ENCODE results near the gene EIF3M.

The EIF3M gene

GRCh38 chr11:32583459-32584271 is at the start of gene EIF3M:
Gene EIF3M, plus strand, starts transcription at chr11:32583831. Its CDS starts 57 bp downstream, at chr11:32583888.
- DNase-seq (ENCODE audit: low spot score), result peak; percentile 91

DNA sequence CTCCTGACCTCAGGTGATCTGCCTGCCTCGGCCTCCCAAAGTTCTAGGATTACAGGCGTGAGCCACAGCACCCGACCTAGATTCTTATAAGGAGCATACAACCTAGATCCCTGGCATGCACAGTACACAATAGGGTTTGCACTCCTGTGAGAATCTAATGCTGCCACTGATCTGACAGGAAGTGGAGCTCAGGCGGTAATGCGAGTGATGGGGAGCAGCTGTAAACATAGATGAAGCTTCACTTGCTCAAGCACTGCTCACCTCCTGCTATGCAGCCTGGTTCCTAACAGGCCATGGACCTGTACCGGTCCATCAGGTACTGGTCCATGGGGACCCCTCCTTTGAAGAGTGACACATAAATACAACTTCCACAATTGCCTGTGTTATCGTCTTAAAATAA is 44.8 kb upstream of the EIF3M start:
- DNase-seq (ENCODE audit: low spot score), result no peak

DNA sequence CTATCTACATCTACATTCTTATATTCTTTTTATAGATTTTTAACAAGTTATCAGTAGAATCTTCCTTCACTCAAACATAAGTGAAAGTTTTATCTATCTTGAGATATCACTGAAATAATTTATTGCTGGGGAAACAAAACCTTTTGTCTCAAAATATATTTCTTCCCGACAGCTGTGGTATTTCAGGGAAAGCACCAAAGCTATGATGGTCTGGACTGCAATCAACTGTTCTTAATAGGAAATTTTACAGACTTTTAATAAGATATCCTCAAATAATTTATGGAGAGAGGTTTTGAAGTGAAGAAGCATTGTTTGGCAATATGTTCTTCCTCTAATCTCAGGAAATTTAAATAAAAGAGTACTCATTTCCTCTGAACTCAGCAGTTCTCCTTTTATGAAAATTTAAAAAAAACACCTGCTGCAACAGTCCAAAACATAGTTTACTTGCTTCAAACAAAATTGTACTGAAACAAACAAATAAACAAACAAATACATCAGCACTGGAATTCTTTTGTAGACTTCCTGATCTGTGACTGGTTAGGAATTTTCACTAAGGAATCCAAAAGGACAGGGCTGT is 33.9 kb upstream of the EIF3M start:
- no peak for DNase-seq (ENCODE audit: low spot score)

DNA sequence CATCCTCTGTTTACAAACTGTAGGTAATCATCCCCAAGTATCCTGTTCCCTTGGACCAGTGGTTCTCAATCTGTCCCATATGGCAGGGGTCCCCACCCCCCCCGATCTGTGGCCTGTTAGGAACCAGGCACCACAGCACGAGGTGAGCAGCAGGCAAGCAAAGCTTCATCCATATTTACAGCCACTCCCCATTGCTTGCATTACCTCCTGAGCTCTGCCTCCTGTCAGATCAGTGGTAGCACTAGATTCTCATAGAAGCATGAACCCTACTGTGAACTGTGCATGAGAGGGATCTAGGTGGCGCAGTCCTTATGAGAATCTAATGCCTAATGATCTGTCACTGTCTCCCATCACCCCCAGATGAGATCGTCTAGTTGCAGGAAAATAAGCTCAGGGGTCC is 33.4 kb upstream of the EIF3M start:
- no peak for DNase-seq (ENCODE audit: low spot score)

DNA sequence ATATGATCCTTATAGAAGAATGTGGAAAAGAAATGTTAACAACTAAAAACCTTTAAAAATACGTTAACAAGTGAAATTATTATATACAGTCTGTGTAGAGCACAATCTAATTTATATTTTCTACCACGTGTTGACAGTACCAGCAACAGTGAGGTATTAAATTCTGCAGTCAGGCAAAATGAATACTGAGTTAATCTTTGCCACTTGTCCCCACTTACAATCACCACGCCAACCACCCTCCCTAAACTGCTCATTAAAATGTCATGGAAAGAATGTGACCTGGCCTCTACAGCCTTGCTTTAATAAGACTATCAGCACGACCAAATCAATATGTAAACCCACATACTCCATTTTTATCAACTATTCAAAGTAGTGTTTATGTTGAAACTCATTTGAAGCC is 28.5 kb upstream of the EIF3M start:
- no peak for DNase-seq (ENCODE audit: low spot score)

DNA sequence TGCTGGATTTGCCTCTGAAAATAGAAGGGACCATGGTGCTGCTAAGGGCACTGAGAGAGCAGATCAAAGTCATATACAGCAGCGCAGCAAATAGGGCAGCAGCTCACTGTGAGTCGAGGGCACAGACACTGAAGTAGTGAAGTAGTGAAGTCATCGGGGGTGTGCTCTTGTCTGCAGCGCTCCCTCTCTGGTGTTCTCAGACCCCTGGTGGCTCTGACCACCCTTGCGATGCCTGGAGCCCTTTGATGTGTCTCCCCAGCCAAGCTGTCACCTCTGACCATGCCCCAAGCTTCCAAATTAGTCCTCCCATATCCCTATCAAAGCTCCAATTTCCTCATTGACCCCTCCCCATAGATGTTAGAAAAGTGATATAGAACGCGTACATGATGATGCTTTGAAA is 27.7 kb upstream of the EIF3M start:
- no peak for DNase-seq (ENCODE audit: low spot score)

DNA sequence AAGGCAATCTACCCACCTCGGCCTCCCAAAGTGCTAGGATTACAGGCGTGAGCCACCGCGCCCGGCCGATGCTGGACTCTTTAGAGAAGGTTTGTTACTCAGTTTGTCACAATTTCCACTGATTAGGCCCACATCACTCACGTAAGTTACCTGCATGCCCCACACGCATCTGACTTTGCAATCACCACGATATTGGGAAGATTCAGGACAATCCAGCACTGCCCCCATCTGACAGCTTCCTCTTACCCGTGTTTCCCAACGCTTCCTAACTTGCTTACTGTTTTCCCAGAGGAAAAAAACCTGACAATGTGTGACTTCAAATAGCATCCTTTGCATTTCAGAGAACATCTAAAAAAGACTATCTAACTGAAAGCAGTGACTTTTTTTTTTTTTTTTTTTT is 21.8 kb upstream of the EIF3M start:
- no peak for DNase-seq (ENCODE audit: low spot score)

- no peak for DNase-seq (ENCODE audit: low spot score)
These were observed 20.6 kb upstream of the EIF3M start for GRCh38 chr11:32562839-32563599.

- no peak for DNase-seq (ENCODE audit: low spot score)
These were observed 20.1 kb upstream of the EIF3M start for GRCh38 chr11:32563600-32563959.

DNA sequence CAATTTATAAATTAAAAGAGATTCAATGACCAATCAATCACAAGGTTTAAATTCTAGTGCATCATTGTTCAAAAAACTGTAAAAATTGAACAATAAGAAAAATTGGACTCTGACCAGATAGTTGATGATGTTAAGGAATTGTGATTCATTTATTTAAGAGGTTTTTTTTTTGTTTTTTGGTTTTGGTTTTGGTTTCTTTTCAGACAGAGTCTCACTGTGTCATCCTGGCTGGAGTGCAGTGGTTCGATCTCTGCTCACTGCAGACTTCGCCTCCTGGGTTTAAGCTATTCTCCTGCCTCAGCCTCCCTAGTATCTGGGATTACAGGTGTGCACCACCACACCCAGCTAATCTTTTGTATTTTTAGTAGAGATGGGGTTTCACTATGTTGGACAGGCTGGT is 17.1 kb upstream of the EIF3M start:
- no peak for DNase-seq (ENCODE audit: low spot score)

- no peak for DNase-seq (ENCODE audit: low spot score)
These were observed 16.5 kb upstream of the EIF3M start for GRCh38 chr11:32567154-32567553.

DNA sequence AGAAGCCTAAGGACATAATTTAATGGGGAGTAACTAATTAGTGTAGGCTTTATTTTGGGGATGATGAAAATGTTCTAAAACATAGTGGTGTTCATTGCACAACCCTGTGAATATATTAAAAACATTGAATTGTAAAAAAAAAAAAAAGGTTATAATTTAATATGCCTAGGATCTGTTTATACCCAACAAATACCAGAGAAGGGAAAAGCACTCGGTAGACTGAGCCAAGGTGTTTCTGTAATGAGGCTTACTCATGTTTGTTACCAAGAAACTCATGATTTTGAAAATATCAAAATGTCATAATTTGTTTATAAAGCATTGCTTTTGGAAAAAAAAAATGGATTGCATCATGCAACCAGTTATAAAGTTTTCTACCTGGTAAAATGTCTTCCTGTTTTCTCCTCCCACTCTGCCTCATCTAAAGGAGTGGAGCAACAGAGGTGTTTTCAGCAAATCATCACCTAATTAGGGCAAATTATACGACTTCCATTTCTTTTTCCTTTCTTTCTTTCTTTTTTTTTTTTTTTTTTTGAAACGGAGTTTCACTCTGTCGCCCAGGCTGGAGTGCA is 14.2 kb upstream of the EIF3M start:
- no peak for DNase-seq (ENCODE audit: low spot score)

DNA sequence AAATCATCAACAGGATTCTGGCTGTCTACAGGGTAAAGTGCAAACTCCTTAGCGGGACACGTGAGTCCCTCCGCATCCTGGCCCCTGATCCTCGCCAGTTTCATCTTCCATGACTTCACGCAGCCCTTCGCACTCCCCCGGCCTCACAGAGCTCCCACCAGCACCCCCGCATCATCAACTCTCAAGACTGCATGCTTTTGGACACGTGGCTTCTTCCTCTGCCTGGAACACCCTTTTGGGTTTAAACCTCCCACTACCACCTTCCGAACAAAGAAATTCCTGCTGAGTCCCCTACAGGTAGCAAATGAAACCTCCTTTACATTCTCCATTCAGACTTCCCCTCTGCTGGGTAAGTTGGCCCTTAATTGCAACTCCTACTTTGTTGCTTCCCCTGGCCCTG is 12.6 kb upstream of the EIF3M start:
- DNase-seq (ENCODE audit: low spot score), result no peak

- no peak for DNase-seq (ENCODE audit: low spot score)
These were observed 10.4 kb upstream of the EIF3M start for GRCh38 chr11:32573228-32573627.

GRCh38 chr11:32574421-32574820 is 9.2 kb upstream of the EIF3M start:
- no peak for DNase-seq (ENCODE audit: low spot score)

GRCh38 chr11:32575070-32575469 is 8.6 kb upstream of the EIF3M start:
- no peak for DNase-seq (ENCODE audit: low spot score)

GRCh38 chr11:32576456-32576855 is 7.2 kb upstream of the EIF3M start:
- no peak for DNase-seq (ENCODE audit: low spot score)

DNA sequence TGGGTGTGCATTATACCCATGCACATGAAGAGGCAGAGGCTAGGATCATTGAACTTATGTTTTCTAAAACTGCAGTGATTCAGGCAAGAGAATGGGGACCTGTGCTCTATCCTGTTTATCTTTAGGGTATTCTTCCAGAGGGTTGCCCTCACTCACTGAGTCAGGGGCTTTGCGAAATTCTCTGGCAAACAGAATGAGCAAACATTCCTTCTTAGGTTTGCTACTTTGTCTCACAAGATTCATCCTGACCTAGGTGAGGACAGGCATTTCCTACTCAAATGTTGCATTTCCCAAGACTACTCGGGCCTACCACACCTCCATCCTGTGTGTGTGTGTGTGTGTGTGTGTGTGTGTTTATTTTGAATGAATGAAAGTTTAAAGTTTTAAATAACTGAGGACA is 2.7 kb upstream of the EIF3M start:
- DNase-seq (ENCODE audit: low spot score), result no peak

- no peak for DNase-seq (ENCODE audit: low spot score)
These were observed 2.1 kb upstream of the EIF3M start for GRCh38 chr11:32581556-32581955.

- no peak for DNase-seq (ENCODE audit: low spot score)
These were observed 1.3 kb downstream of the EIF3M start for GRCh38 chr11:32584921-32585320.

DNA sequence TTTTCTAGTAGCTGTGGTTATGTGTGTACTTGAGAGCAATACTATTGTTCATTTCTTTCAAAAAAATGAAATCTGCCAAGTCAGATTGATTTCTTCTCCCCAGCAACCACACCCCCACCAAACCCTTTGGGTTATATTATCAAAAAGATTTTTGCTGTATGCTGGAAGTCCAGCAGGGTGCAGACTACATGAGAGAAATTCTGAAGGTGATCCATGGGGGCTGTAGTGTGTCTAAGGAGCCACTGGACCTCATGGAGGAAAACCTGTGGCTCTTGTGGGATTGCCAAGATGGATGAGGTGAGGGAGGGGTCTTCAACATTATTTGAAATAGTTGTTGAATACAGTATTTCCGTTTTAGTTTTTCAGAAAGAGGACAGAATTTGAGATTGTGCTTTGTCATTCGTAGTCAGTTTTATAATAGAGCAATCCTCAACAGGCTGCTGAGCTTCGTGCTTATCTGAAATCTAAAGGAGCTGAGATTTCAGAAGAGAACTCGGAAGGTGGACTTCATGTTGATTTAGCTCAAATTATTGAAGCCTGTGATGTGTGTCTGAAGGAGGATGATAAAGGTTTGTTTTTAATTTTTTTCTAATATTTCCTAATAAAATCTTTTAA is 3.1 kb downstream of the EIF3M start:
- no peak for DNase-seq (ENCODE audit: low spot score)

DNA sequence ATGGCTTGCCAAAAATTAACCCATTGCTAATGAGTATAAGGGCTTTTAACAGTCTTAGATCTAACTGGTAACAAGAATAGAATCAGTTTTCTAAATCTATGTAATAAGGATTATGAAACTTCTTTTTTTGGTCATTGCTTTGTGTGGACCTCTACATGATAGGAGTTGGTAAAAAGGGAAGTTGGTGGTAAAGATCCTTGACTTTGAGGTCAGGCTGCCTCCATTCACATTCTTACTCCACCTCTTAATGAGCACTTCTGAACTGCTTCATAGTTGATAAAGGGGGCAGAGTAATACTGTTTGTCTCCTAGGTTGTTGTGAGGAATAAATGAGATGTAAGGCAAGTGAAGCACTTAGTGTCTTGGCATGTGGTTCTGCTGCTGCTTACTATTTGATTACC is 10.6 kb downstream of the EIF3M start:
- no peak for DNase-seq (ENCODE audit: low spot score)

All from germinal center (tissue), 1 donor.